H7 (cell line): Measurements from ENCODE around the gene COL4A3. TPM values are rescaled to one million over a fixed set of nuclear protein-coding genes. Genes with fewer than 3 reads are reported as not detected.
"Not testable (repeated sequence)": the region's sequence is repeated elsewhere in the genome, so short reads cannot be mapped to it uniquely, and the experiment has no call there.

Source experiments
- DNase-seq: peaks from one replicate; pipeline ENCODE4 v3.0.0; 2012
- H3K27me3 ChIP-seq: 2 replicates; pipeline ENCODE4 v1.6.0; 2011; ENCODE audit warnings: mild to moderate bottlenecking, low read length; ENCODE audit not compliant: control insufficient read depth, insufficient read depth
- H3K36me3 ChIP-seq: replicated peaks from 2 replicates; pipeline ENCODE4 v1.5.1; 2011; ENCODE audit warnings: low read length; ENCODE audit not compliant: control insufficient read depth, insufficient read depth
- H3K4me3 ChIP-seq: 2 replicates; pipeline ENCODE4 v1.5.1; 2011; ENCODE audit warnings: low read depth, mild to moderate bottlenecking, control low read depth, low read length, moderate library complexity; ENCODE audit not compliant: insufficient read depth
- total RNA-seq: library from RNA; depleted of rRNA; stranded (reverse); fragments of >200 nt; shearing (Covaris generic); gene quantifications from 2 replicates; pipeline ENCODE4 v1.2.3, GENCODE V29; 2014

COL4A3 gene
- total RNA-seq, 1 experiment from 2014 or later: 0.07 TPM

DNA sequence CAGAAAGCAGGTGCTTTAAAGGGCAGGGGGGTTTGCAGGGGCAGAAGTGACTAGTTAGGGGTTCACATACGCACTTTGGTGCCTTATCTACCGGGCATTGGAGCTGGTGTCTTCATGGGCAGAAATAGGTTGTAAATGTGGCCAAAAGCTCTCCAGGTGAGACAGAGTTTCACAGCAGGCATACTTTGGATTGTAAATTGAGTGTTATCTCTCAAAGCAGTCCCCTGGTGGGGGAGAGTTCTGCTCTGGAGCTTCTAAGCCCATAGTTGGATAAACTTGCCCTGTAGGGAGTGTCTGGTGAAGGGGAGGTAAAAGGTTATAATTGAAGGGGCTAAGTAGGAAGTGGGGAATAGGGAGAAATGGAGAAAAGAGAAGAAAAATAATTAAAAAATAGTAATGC, 43.1 kb downstream of the COL4A3 start:
- Histone ChIP-seq H3K4me3 (no peak overlapping the region), H3K27me3 (peaks cover 6% of the 10 kb centered on the region), H3K36me3 (no peaks in the 10 kb centered on the region)
- DNase-seq: no peak

DNA sequence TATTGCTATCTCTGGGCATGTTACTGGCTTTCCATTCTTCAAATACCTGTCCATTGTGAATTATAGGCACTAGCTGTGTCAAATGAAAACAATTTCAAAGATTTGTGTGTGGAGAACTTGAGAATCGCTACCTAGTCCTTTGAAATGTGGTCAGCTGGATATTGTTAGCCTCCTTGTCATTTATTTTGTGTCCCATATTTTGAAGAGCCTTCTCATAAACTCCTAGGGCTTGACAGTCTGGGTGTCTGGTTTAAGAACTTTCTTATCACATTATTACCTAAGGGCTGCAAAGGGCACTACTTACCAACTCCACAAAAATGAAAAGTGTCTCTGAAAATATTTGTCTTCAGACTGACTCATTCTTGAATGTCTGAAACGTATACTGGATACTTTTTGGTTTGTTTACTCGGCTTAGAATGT, 50.2 kb downstream of the COL4A3 start:
- H3K27me3 ChIP-seq: no peaks in the 10 kb centered on the region
- DNase-seq: no peak
- no peaks in the 10 kb centered on the region for H3K36me3 ChIP-seq
- no peak overlapping the region for H3K4me3 ChIP-seq

DNA sequence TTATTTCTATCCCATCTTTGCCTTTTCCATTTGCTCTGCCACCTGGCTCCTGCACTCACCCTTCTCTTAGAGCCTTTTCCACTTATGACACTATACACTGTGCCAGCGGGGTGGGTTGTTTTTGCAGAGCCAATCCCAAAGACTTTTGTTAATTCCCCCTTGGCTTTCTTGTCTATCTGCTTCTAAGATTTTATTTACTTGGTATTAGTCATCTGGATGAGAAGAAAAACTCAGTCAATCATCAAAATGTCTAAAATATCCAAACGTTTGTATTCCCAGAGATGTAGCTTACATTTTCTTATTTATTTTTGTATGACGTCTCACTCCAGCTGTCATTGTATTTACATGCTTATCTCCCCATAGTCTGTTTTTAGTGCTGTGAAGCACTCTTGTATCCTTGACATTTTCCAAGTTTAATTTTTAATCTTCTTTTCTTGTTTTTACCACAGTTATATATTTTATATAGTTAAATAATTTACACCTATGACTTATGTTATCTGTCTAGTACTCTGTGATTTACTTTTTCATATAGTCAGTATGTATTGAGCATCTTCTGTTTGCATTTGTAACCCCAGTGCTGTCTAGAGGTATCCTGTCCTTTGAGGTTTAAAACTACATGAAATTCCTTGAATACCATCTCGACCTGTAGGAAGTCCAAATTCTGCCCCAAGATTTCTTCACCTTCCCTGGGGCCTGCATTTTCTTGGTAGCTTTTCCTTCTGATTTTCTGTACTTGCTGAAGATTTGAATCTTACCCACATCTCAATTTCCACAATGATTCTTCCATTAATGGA, 55.1 kb downstream of the COL4A3 start:
- no peak for DNase-seq
- Histone ChIP-seq H3K27me3 (no peaks in the 10 kb centered on the region), H3K36me3 (no peaks in the 10 kb centered on the region), H3K4me3 (no peak overlapping the region)

DNA sequence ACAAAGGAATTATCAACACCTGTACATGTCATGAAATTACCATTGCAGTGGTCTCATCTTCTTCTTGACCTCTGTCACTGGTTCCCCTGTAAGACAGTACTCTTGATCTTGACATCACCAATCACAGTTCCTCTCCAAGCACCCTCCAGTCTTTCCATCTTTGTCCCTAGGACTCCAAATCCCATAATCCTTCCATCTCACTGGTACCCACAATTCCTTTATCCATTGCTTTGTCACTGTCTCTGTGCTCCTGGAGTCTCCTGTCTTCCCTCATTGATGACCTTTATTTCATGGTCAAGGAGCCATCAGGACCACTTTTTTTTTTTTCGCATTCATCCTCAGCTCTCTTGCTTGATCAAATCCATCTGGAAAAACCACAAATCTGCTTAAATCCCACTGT, 56.7 kb downstream of the COL4A3 start:
- Histone ChIP-seq H3K27me3 (no peaks in the 10 kb centered on the region), H3K36me3 (no peaks in the 10 kb centered on the region), H3K4me3 (no peak overlapping the region)
- DNase-seq: no peak

DNA sequence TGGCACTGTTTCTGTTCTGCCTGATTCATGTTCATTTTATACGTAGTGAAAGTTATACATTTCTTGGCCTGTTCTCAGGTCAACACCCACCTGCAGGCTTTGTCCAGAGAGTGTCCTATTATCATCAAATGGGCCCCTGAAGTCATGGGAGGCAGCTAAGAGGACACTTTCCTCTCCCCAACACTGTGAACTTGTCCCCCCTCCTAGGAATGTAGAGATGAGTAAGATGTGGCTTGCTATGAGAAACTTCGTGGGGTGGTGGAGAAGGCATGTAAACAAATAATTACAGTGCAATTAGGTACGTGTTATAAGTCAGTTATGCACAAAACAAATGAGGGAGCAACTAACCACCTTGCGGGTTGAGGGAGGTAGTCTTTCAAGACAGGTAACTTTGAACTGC, 57.9 kb downstream of the COL4A3 start:
- no peaks in the 10 kb centered on the region for H3K27me3 ChIP-seq
- DNase-seq: no peak

DNA sequence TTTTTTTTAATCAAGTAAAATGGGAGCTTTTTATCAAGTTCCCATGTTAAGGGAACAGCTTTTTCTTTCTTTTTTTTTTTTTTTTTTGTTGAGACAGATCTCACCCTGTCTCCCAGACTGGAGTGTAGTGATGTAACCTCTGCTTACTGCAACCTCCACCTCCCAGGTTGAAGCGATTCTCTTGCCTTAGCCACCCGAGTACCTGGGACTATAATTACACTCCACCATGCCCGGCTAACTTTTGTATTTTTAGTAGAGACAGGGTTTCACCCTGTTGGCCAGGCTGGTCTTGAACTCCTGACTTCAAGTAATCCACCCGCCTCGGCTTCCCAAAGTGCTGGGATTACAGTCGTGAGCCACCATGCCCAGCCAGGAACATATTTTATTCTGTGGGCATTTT, 61.2 kb downstream of the COL4A3 start:
- not testable (repeated sequence) for H3K4me3 ChIP-seq, H3K36me3 ChIP-seq, DNase-seq, H3K27me3 ChIP-seq

More for the DNA sequence above, 57.9 kb downstream of the COL4A3 start:
- no peaks in the 10 kb centered on the region for H3K36me3 ChIP-seq
- no peak overlapping the region for H3K4me3 ChIP-seq

DNA sequence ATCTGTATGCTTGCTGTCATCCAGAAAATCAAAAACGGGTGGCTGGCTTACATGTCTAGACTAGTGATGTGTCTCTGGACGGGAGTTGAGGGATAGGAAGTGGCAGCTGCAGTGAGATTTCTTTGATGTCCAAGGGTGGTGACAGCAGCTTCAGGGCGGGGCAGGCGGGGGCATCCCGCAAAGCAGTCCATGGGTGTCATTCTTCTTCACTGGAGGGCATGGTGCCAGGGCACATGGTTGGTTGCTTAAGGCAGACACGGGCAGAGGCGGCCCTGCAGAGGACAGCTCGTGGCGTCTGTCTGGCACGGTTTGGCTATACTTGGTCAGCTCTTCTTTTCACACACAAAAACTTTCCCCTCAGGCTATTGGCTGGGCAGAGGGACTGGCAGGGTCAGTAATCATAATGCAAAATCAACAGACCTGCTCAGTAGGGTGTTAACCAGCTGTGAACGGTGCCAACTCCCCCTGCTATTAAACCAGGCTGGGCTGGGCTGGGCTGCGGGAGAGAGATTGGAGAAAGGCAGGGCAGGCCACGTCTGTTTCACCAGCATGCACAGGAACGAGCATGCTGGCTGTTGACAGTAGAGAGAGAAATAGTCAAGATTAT, 63.7 kb downstream of the COL4A3 start:
- Histone ChIP-seq H3K36me3 (no peaks in the 10 kb centered on the region), H3K4me3 (no peak overlapping the region), H3K27me3 (no peaks in the 10 kb centered on the region)
- no peak for DNase-seq

DNA sequence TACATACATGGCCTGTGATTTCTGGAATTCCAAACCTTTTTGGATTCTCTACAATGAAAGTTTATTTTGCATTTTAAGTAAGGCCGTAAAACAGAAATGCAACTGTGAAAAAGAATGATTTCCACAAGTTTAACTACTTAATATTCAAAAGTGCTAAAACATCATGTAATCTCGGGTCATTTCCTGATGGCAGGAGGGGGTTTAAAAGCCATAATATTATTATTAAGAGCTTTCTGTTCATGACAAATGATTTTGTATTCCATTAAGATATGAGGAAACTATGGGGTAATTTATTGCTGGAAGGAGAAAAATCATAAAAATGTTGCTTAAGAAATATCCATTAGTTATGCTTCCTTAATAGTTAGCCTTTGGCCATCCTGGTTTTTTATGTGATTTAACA, 65.7 kb downstream of the COL4A3 start:
- no peaks in the 10 kb centered on the region for H3K36me3 ChIP-seq
- H3K27me3 ChIP-seq: no peaks in the 10 kb centered on the region
- no peak for DNase-seq
- no peak overlapping the region for H3K4me3 ChIP-seq

DNA sequence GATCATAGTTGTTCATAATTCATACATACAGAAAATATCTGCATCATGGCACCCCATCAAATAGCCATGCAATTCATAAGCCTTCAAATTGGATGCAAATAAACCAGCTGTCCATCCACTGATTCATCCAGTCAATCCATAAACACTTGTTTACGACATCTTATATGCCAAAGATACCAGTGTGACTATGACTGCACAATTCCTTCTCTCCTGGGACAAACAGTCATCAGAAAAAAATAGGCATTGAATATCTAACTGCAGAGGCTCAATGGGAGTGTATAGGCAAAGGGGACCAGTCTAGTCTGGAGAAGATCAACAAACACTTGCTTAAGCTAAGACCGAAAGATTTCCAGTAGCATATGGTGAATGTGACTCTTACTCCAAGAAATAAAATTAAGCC, 70.0 kb downstream of the COL4A3 start:
- H3K36me3 ChIP-seq: no peaks in the 10 kb centered on the region
- no peak overlapping the region for H3K4me3 ChIP-seq
- no peak for DNase-seq
- H3K27me3 ChIP-seq: no peaks in the 10 kb centered on the region

DNA sequence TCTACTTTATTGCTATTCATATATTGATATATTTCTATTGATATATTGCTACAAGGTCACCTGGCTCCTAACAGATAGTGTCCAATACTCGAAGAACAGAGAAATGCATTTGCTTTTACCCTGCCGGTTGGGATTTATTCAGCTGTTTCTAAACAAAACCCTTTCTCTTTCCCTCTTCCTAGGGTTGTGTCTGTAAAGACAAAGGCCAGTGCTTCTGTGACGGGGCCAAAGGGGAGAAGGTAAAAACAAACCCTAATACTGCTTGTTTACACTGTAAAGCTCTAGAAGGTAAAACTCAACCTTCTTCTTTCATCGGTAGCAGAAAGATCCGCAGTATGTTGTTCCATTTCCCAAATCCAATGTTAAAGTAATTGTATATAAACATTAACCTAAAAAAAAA, 73.4 kb downstream of the COL4A3 start:
- peak; percentile 16 for DNase-seq
- no peaks in the 10 kb centered on the region for H3K27me3 ChIP-seq
- no peak overlapping the region for H3K4me3 ChIP-seq
- H3K36me3 ChIP-seq: no peaks in the 10 kb centered on the region

DNA sequence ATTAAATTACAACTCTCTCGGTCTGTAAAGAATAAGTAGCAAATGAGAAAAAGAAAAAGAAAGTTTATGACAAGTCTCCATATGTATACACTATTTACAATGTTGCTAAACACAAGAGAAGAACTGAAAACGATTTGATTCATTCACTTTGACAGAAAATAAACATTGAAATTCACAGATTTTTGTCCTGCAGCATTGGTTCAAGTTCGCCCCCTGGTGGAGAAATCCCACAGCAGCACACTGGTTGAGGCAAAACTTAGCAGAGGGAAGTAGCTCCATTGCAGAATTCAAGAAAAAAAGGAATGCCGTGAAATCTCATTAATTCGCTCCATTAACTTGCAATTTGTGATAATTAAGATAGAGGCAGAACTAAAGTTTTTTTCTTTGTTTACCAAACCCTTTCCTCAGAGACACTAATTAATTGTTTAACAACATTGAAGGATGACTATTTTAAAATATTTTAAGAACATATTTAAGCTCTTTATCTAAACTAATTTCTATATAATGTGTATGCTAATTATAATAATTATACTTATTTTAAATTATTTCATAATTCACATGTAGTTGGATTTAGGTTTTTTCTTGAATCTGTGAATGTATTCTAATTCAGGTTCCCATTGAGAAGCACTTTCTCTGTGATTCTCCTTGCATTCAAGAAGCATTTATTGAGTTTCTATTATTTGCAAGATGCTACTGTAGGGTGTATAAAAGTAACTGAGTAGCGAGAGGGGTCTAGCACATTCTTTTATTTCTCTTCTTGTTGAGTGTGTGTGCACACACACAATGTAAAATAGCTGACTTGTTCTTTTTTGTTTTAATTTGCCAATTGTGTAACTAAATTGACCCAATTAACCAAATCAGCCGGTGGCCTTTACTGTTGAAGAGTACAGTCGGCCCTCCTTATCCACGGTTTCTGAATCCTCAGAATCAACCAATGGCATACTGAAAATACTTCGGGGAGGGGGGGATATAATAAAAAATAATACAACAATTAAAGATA, 74.1 kb downstream of the COL4A3 start:
- Histone ChIP-seq H3K4me3 (no peak overlapping the region), H3K36me3 (no peaks in the 10 kb centered on the region), H3K27me3 (no peaks in the 10 kb centered on the region)
- DNase-seq: peak; percentile 47

DNA sequence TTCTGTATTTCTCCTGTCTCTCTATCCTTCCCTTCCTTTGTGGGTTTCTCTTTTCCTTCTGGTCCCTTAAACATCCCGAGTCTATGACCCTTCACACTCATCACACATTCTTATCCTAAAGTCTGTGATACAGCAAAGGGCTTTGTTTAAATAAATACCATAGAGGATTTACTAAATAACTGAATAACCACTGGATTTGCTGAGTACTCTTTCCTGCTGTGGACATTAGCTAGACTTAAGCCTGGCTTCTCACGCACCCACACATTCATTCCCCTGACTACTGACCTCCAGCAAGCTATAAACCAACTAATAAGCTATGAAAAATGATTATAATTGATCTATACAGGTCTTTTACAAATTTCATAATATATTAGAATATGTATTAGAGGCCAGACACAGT, 76.6 kb downstream of the COL4A3 start:
- DNase-seq: no peak
- Histone ChIP-seq H3K4me3 (no peak overlapping the region), H3K27me3 (no peaks in the 10 kb centered on the region), H3K36me3 (no peaks in the 10 kb centered on the region)

DNA sequence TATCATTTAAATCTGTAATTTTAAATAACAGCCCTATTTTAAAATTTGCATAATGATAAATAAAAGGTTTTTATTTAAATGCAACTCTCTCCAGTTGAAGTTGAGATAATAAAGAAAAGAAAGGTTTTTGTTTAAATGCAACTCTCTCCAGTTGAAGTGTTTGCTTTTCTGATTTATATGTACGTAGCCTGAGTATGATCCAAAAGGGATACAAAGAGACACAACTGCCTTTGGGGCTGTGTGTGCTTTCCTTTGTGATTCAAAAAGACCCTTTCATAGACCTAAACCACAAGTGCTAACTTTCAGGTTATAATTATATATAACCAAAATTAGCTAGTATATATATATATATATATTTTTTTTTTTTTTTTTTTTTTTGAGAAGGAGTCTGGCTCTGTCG, 84.5 kb downstream of the COL4A3 start:
- no peak for DNase-seq
- Histone ChIP-seq H3K27me3 (no peaks in the 10 kb centered on the region), H3K4me3 (no peak overlapping the region), H3K36me3 (no peaks in the 10 kb centered on the region)

DNA sequence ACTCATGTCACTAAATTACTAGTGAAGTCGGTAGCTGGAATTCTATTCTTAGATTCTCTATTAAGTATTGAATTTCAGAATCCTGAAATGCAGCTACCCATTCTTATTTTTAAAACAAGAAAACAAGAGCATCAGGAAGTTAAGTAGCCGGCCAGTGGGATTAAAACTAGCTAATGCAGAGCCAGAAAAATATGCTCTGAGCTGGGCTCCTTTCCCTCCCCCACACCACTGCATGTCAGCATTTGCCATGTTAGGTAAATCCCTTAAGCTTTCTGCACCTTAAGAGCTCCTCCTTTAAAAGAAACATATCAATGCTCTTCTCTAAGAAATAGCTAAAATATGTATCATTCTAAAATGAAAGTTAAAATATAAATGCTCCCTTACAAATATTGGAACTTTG, 88.4 kb downstream of the COL4A3 start:
- H3K27me3 ChIP-seq: no peaks in the 10 kb centered on the region
- H3K36me3 ChIP-seq: no peaks in the 10 kb centered on the region
- no peak for DNase-seq
- no peak overlapping the region for H3K4me3 ChIP-seq
